HG03432 (cell line): Measurements from ENCODE around the gene TBC1D1.

Experiments
- ATAC-seq: cut with Tn5 transposase; IDR thresholded peaks from one replicate; pipeline ENCODE4 v1.9.1; 2021; ENCODE audit warnings: mild to moderate bottlenecking, moderate library complexity; ENCODE audit not compliant: unreplicated experiment

The TBC1D1 gene

DNA sequence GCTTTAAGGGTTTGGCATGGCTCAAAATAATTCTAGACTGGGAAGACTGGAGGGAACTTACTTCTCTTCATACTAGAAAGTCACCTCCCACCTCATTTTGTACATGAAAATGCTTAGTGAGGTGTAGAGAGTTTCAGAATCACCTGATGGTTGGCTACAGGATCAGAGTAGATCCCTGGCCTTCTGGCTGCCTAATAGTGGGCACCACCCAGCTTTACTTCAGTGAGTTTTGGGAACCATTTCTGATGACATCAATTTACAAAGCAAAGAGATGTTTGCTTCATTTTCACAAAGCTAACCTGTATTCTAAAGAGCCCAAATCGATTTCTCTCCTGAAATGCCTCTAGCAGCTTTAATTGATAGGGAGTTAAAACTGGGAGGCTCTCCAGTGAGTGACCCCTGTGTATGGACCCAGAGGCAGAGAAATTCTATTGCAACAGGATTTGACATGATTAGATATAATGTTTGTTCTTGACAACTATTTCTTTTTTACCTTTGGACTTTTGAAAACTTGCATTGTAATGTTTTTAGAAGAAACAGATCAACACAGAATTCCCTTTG is 249.8 kb downstream of the TBC1D1 start:
- no peak for ATAC-seq

DNA sequence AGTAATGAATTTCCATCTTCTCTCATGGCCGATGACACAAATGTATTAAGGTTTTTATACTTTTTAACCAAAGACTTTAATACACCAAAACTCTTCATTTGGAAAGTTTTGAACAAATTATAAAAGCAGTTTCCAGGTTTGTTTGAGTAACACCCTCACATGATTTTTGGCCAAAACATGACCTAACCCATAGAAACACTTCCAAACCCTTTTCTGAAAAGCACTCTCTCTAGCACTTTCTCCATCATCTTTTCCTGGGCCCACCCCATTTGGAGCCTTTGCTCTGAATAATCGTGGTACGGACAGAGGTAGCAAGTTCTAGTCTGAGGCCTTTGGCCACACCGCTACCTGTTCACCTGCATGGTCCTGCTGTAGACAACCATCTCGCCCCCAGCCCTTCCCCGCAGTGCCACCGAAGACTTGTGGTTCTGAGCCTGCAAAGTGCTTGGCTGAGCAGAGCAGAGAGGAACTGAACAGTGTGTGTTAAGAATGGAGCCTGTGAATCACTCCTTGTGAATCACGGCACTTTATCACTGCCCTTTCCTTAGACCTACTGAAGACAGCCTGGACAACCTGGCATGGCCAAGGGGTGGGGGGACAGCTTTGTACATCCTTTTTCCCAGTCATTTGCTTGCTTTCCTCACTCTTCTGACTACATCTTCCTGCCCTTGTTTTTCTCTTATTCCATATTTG is 251.1 kb downstream of the TBC1D1 start:
- no peak for ATAC-seq

DNA sequence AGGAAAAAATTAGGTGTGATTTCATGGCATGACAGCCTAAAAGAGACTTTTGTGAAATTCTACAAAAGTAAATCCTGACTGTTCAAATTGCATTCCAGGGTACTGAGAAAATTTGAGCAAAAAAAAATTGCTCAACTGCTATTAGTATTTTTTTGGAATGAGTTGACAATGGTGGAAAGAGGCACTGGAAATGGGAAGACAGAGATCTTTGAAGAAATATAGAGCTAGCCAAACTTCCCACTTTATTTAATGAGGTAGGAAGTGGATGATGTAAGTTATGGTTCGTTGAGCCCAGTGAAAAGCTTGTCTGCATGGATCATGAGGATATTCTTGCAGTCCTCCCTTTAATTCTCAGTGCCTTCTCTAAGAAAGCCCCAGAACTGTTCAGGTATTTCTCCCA is 253.1 kb downstream of the TBC1D1 start:
- ATAC-seq = no peak

GRCh38 chr4:38145033-38145678 is 254.3 kb downstream of the TBC1D1 start:
- no peak for ATAC-seq

DNA sequence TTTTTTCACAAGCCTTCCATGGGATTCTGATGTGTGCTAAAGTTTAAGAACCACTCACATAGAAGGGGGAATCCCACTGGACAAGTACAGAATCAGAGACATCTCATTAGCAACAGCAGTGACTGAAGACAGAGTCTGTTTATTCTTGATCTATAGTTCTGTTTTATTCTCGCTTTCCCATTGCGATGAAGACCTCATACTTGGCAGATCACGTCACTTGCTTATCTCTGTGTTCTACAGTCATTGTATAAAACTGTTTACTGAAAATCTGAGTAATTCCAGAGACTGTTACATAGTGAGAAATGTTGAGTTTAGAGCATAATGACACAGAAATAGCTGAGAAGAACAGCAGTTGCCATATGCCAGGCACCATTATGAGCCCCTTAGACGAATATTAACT is 254.9 kb downstream of the TBC1D1 start:
- no peak for ATAC-seq

DNA sequence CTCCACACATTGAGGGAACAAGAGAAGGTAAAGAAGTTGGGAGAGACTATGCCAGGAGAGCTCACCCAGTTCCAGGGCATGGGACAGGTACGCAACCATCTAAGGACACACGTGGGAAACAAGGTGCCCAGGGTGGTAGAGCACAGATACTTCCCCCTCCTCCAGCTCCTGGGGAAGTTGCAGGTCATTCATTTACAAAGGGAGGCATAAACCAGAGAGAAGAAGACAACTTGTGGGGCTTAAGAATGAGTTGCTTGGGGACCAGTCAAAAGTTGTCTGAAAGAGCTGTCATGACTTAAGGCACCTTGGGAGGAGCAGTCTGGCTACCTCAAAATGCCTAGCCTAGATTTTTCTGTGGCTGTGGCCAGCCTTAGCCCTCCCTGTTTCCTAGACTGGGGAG is 255.5 kb downstream of the TBC1D1 start:
- no peak for ATAC-seq

GRCh38 chr4:38149472-38149996 is 258.6 kb downstream of the TBC1D1 start:
- no peak for ATAC-seq

- no peak for ATAC-seq
Measured at GRCh38 chr4:38149997-38150671, 259.2 kb downstream of the TBC1D1 start.

- no peak for ATAC-seq
Measured at GRCh38 chr4:38150766-38151165, 259.9 kb downstream of the TBC1D1 start.

GRCh38 chr4:38151873-38152272 is 261.0 kb downstream of the TBC1D1 start:
- no peak for ATAC-seq

DNA sequence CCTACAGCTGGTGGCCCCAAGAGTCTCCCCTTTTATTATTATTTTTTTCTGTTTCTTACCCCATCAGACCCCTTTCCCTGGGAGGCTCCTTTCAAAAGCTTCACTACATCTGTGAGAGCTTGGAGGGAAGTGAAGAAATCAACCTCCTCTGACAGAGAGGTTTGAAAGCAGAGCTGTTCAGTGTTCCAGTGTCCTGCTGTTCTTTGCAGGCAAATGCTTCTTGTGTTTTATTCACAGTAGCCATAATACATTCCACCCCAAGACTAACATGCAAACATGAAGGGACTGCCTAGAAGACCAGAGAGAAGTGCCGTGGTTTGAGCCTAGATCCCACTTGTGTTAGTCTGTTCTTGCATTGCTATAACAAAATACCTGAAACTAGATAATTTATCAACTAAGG is 261.4 kb downstream of the TBC1D1 start:
- ATAC-seq = no peak

DNA sequence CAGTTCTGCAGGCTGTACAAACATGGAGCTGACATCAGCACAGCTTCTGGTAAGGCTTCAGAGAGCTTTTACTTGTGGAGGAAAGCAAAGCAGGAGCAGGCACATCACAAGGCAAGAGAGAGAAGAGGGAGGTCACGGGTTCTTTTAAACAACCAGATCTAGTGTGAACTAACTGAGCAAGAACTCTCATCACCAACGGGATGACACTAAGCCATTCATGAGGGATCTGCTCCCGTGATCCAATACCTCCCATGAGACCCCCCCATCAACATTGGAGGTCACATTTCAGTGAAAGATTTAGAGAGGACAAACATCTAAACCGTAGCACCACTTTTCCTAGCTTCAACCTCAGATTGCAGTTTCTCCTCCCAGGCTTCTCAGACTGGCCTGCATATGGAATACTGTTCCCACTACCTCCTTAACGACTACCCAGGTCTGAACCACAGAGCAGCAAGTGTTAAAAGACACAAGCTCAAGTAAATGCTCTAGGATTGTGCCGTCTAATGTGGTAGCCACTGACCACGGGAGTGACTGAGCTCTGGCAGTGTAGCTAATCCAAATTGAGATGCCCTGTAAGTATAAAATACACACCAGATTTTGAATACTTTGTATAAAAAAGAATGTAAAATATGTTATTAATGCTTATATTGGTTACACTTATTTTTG is 262.0 kb downstream of the TBC1D1 start:
- no peak for ATAC-seq

GRCh38 chr4:38153387-38153760 is 262.5 kb downstream of the TBC1D1 start:
- no peak for ATAC-seq

DNA sequence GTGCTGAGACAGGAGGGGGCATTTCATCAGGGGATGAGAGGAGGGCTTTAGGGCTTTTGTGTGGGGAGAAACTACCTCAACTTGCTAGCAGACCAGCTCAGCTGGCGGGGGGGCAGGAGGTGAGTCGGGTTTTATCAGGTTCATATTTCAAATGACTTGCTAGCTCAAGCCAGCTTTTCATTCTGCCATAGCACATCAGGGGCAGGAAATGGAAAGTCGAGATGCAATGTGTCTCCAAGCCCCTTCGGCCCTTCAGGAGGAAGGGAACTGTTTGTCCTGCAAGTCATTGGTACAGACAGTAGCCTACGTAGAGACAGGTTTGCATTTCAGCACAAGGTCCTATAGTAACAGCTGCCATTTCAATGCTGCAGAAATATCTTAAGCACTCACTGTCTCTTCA is 263.4 kb downstream of the TBC1D1 start:
- ATAC-seq = no peak

- no peak for ATAC-seq
Measured at GRCh38 chr4:38154681-38155588, 264.1 kb downstream of the TBC1D1 start.

GRCh38 chr4:38155589-38156294 is 264.9 kb downstream of the TBC1D1 start:
- no peak for ATAC-seq

DNA sequence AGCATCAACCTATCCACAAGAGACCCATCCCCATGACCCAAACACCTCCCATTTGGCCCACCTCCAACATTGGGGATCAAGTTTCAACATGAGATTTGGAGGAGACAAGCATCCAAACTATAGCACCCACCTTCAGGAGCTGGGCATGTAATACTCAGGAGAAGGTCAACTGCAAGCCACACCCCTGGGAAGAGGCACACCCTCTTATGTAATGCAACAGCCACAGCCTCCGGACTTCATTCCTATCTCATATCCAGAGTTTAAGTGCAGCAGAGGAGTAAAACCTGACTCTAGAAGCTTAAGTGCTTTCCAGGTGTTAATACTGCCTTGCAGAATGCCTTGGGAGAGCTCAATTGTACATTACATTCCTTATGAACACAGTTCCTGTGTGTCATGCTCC is 266.7 kb downstream of the TBC1D1 start:
- ATAC-seq = no peak

GRCh38 chr4:38160487-38161207 is 269.8 kb downstream of the TBC1D1 start:
- ATAC-seq = peak; percentile 94
